ENCODE measurements around the gene CHD9. TPM values are rescaled to one million over a fixed set of nuclear protein-coding genes. Genes with fewer than 3 reads are reported as not detected.

The CHD9 gene
- total RNA-seq, 4 donors from 2014 or later = 59.0 to 210 (median 80.4) TPM

DNA sequence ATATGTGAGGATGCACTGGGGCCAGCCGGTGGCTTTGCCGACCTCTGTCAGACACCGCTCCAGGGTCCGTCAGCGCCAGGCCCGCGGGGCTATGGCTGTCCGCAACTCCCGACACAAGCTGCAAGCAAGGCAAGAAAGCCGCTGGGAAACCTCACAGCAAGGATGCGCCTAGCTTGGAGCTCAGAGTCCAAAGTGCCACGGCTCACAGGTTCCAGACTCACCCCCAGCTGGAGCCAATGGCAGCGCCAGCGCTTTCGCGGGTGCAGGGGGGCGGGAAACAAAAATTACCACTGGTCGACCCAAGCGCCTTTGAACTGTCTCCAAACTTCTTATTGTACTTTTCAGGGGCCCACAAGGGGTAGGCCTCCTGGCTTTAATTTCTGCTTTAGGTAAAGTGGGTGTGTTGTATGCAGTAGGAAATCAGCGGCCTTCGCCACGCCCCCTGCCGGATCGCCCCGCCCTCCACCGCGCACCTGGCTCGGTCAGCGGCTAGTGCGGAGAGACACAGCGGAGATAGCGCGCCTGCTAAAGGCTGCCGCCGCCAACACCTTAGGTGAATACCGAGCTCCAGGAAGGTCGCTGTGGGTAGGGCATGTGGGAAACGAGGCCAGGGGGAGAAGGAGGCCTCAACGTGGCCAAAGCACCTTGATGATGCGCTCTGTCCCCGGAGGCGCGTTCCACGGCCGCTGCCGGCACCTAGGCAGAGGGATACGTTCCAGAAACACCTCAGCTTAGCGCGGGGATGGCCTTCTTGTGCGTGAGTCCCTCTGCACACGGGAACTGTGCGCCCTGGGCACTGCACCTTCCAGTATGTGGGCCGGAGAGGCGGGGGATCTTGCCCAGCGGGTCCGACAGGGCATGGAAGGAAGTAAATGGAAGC lies 318.4 kb downstream of the CHD9 start:
- ATAC-seq (ENCODE audit: low FRiP score) = no peak

GRCh38 chr16:53374800-53375199 lies 320.0 kb downstream of the CHD9 start:
- no peak for DNase-seq (ENCODE audit: low spot score)
- no peak for TF ChIP-seq CTCF (IDR thresholded peaks at IDR 0.05)
- no peak for ATAC-seq (ENCODE audit: low FRiP score)

More for the DNA sequence above, 318.4 kb downstream of the CHD9 start:
- TF ChIP-seq CTCF (IDR thresholded peaks at IDR 0.05) = no peak
- no peak for DNase-seq (ENCODE audit: low spot score)

- no peak for ATAC-seq (ENCODE audit: low FRiP score)
- DNase-seq (ENCODE audit: low spot score) = no peak
- no peak for TF ChIP-seq CTCF (IDR thresholded peaks at IDR 0.05)
Measured at GRCh38 chr16:53378138-53378537, 323.3 kb downstream of the CHD9 start.

Small RNA genes within 50 kb of the gene (small RNA-seq; reads per million reads assigned to genes)
- gene RF01210 = not detected
- not detected for gene RNA5SP427

Other genes with a start within 250 kb of the CHD9 start
- 1 to 10 TPM in 1 of 4 donors, under 1 TPM in 3; 0.48 to 5.5 (median 0.86) TPM for gene CHD9NB, start 2.1 kb upstream of the CHD9 start, total RNA-seq